C4-2B (cell line): ENCODE measurements around the gene CYTL1.

Experiments
- CTCF ChIP-seq: fragments of 450-650 bp; conservative IDR thresholded peaks from 2 replicates; pipeline ENCODE4 v1.5.1; 2017; ENCODE audit warnings: mild to moderate bottlenecking
- ZFX ChIP-seq: fragments of 450-650 bp; IDR thresholded peaks from 2 replicates; pipeline ENCODE4 v1.6.1; 2017

GRCh38 chr4:5052204-5052702 is 33.0 kb upstream of the CYTL1 start:
- no peak for TF ChIP-seq CTCF
- TF ChIP-seq ZFX = no peak
